A673 (cell line): ENCODE measurements around the gene CELF4. TPM values are rescaled to one million over a fixed set of nuclear protein-coding genes. Genes with fewer than 3 reads are reported as not detected.

Experiments
- BruUV-seq: library from RNA; stranded (reverse); fragments of 400-500 nt; replicated peaks from 2 replicates; lab custom pipeline; 2021; lab: Mats Ljungman, UMichigan
- CTCF ChIA-PET: fragments of 300-600 bp; sonication (Branson Sonifier 250); formaldehyde crosslinking; loops from one replicate; lab custom pipeline; 2022; ENCODE audit warnings: antibody characterized with exemption; lab: Charles Lee
- POLR2A ChIA-PET: fragments of 300-600 bp; sonication (Branson Sonifier 250); formaldehyde crosslinking; loops from one replicate; lab custom pipeline; 2022; ENCODE audit warnings: antibody characterized with exemption; ENCODE audit not compliant: low non-redundant PET; lab: Charles Lee
- DNase-seq: peaks from one replicate; pipeline ENCODE4 v3.0.0-alpha.2; 2015; ENCODE audit warnings: low spot score
- H3K27ac ChIP-seq: fragments of 200-600 bp; sonication (generic); 2 replicates; pipeline ENCODE4 v1.5.1; 2016; ENCODE audit warnings: mixed run types, low read depth, mild to moderate bottlenecking, mixed read lengths, antibody characterized with exemption, low read length; ENCODE audit not compliant: poor library complexity, severe bottlenecking
- H3K27me3 ChIP-seq: fragments of 200-600 bp; sonication (generic); replicated peaks from 2 replicates; pipeline ENCODE4 v1.6.1; 2017; ENCODE audit warnings: mixed run types, low read depth, mild to moderate bottlenecking, mixed read lengths, antibody characterized with exemption, low read length; ENCODE audit not compliant: insufficient read depth, poor library complexity
- H3K36me3 ChIP-seq: fragments of 200-600 bp; sonication (generic); 2 replicates; pipeline ENCODE4 v1.6.1; 2016; ENCODE audit warnings: mixed run types, mild to moderate bottlenecking, mixed read lengths, antibody characterized with exemption, low read length; ENCODE audit not compliant: insufficient read depth, poor library complexity, severe bottlenecking
- H3K4me1 ChIP-seq: fragments of 200-600 bp; sonication (generic); 2 replicates; pipeline ENCODE4 v1.6.1; 2017; ENCODE audit warnings: mixed run types, mild to moderate bottlenecking, mixed read lengths, antibody characterized with exemption, low read length; ENCODE audit not compliant: insufficient read depth, poor library complexity, severe bottlenecking
- H3K4me3 ChIP-seq: fragments of 200-600 bp; sonication (generic); 2 replicates; pipeline ENCODE4 v1.5.1; 2016; ENCODE audit warnings: low read depth, mixed run types, mild to moderate bottlenecking, mixed read lengths, low read length; ENCODE audit not compliant: poor library complexity, severe bottlenecking
- H3K9me3 ChIP-seq: fragments of 200-600 bp; sonication (generic); 2 replicates; pipeline ENCODE4 v1.6.1; 2016; ENCODE audit warnings: mixed run types, low read depth, mild to moderate bottlenecking, mixed read lengths, antibody characterized with exemption, low read length; ENCODE audit not compliant: poor library complexity, severe bottlenecking
- CTCF ChIP-seq: fragments of 300-800, 200-600 bp; sonication (generic); conservative IDR thresholded peaks from 2 replicates; pipeline ENCODE4 v1.5.1; 2017; ENCODE audit warnings: low read depth, mild to moderate bottlenecking, antibody characterized with exemption, low read length, moderate library complexity, mixed read lengths
- EZH2 ChIP-seq: fragments of 200-600 bp; sonication (generic); IDR thresholded peaks from 2 replicates; pipeline ENCODE4 v1.6.1; 2017; ENCODE audit warnings: borderline replicate concordance, low read depth, mild to moderate bottlenecking, mixed read lengths, antibody characterized with exemption, low read length; ENCODE audit not compliant: poor library complexity, severe bottlenecking
- intact Hi-C: fragments of 100-400 bp; cut with micrococcal nuclease; formaldehyde crosslinking; loops from one replicate; pipeline ENCODE4 v1.10.0; 2022; ENCODE audit not compliant: unreplicated experiment
- total RNA-seq: library from RNA; stranded (reverse); gene quantifications from 2 replicates; pipeline ENCODE4 v1.2.3, GENCODE V29; 2021

CELF4 gene
- total RNA-seq, 1 experiment from 2014 or later: not detected

- no peaks in the 10 kb centered on the region for H3K9me3 ChIP-seq
- no peaks in the 10 kb centered on the region for H3K36me3 ChIP-seq
- H3K4me3 ChIP-seq: no peak overlapping the region
- POLR2A ChIA-PET: no interaction called here
- intact Hi-C loops: no loop called here
- CTCF ChIA-PET: no interaction called here
- BruUV-seq: no TSS peak
- H3K4me1 ChIP-seq: no peaks in the 10 kb centered on the region
- no peak overlapping the region for H3K27ac ChIP-seq
- TF ChIP-seq EZH2 (no peak), CTCF (no peak)
- H3K27me3 ChIP-seq: no peaks in the 10 kb centered on the region
- DNase-seq: no peak
Measured at GRCh38 chr18:37287601-37288000, 278.0 kb downstream of the CELF4 start.

- Histone ChIP-seq H3K27ac (no peak overlapping the region), H3K4me3 (no peak overlapping the region), H3K36me3 (no peaks in the 10 kb centered on the region), H3K9me3 (no peaks in the 10 kb centered on the region), H3K27me3 (no peaks in the 10 kb centered on the region), H3K4me1 (no peaks in the 10 kb centered on the region)
- no TSS peak for BruUV-seq
- intact Hi-C loops: no loop called here
- POLR2A ChIA-PET: no interaction called here
- no peak for DNase-seq
- TF ChIP-seq CTCF: no peak
- CTCF ChIA-PET: no interaction called here
Measured at GRCh38 chr18:37286801-37287200, 278.8 kb downstream of the CELF4 start.

- Histone ChIP-seq H3K27ac (no peak overlapping the region), H3K27me3 (peaks cover 6% of the 10 kb centered on the region), H3K4me1 (no peaks in the 10 kb centered on the region), H3K9me3 (no peaks in the 10 kb centered on the region), H3K4me3 (no peak overlapping the region), H3K36me3 (no peaks in the 10 kb centered on the region)
- ChIA-PET CTCF (no interaction called here), POLR2A (no interaction called here)
- BruUV-seq: no TSS peak
- intact Hi-C loops: no loop called here
- DNase-seq: no peak
- TF ChIP-seq CTCF: no peak
- TF ChIP-seq EZH2: no peak
Measured at GRCh38 chr18:37285825-37286224, 279.8 kb downstream of the CELF4 start.
